ENCODE results near the gene RAB3IL1.

DNA sequence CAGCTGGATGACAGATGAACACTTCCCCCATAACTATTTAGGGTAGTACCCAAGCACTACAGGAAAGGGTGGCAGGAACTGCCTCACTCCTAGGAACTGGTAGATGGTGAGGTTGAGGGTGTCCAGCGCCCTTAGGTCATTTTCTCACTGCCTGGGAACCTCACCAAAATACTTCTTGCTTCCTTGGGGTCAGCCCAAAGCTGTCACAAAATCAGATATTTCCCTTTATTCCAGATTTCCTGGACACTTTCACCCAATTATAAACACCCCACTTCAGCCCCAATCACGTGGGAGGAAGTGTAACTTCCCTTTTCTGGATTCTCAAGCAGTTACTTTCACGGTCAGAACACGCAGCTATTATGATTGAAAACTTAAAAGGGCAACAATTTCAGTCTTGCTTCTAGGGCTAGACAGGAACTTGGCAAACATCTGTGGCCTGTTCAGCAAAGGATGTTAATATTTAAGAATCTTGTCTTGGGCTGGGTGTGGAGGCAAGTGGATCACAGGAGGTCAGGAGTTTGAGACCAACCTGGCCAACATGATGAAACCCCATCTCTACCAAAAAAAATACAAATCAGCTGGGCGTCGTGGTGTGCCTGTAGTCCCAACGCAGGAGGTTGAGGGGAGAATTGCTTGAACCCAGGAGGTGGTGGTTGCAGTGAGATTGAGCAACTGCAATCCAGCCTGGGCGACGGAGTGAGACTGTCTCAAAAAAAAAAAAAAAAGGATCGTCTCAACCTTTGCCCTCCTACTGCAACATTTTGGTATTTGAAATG, 46.1 kb upstream of the RAB3IL1 start:
- TF ChIP-seq CTCF (IDR thresholded peaks at IDR 0.05) (no peak), POLR2A (IDR thresholded peaks at IDR 0.05) (no peak)

All from heart left ventricle (tissue), 13 donors.